Naive thymus-derived CD4-positive, alpha-beta T cell (primary cell): ENCODE measurements around the gene DUS1L. TPM values are rescaled to one million over a fixed set of nuclear protein-coding genes. Genes with fewer than 3 reads are reported as not detected.

ENCODE experiments used
- ATAC-seq: fragments of 150-1000 bp; cut with Tn5 transposase; 2 replicates; pipeline ENCODE4 v1.10.0; 2021; ENCODE audit warnings: mild to moderate bottlenecking, moderate library complexity
- CTCF ChIA-PET: fragments of 350-600 bp; sonication (Branson Sonifier 250); formaldehyde crosslinking; loops from one replicate; lab custom pipeline; 2021; ENCODE audit warnings: antibody characterized with exemption; lab: Charles Lee
- POLR2A ChIA-PET: fragments of 350-600 bp; sonication (Branson Sonifier 250); formaldehyde crosslinking; loops from one replicate; lab custom pipeline; 2021; ENCODE audit warnings: antibody characterized with exemption, inconsistent platforms; lab: Charles Lee
- DNase-seq, 9 donors: peaks; one replicate each; pipeline versions ENCODE4 v3.0.0 to v3.0.0-alpha.2; 2020 to 2022; ENCODE audit warnings: mixed read lengths in 1 of 9
- H3K27ac ChIP-seq: one replicate; pipeline ENCODE4 v1.7.0; 2013; ENCODE audit warnings: mild to moderate bottlenecking, low read depth, low read length, moderate library complexity
- H3K27me3 ChIP-seq, 2 donors: one replicate each; pipeline ENCODE4 v1.7.0; 2013; ENCODE audit warnings: low read length in 2 of 2, mild to moderate bottlenecking in 2 of 2, moderate library complexity in 2 of 2; ENCODE audit not compliant: control insufficient read depth in 2 of 2, insufficient read depth in 2 of 2
- H3K36me3 ChIP-seq, 3 experiments: 1 replicate in 2 of 3; 2 replicates in 1 of 3; pipeline ENCODE4 v1.7.0; 2013; ENCODE audit warnings: low read length in 3 of 3, mild to moderate bottlenecking in 3 of 3, moderate library complexity in 1 of 3; ENCODE audit not compliant: insufficient read depth in 3 of 3, control insufficient read depth in 2 of 3
- H3K4me1 ChIP-seq, 2 donors: one replicate each; pipeline ENCODE4 v1.7.0; 2013; ENCODE audit warnings: low read length in 2 of 2, mild to moderate bottlenecking in 2 of 2, moderate library complexity in 1 of 2; ENCODE audit not compliant: control insufficient read depth in 2 of 2, insufficient read depth in 2 of 2
- H3K4me3 ChIP-seq: 2 replicates; pipeline ENCODE4 v1.7.0; 2013; ENCODE audit warnings: mild to moderate bottlenecking, low read length
- H3K9me3 ChIP-seq, 3 experiments: 1 replicate in 2 of 3; 2 replicates in 1 of 3; pipeline ENCODE4 v1.7.0; 2013; ENCODE audit warnings: low read length in 3 of 3; ENCODE audit not compliant: control insufficient read depth in 2 of 3
- H3K27ac Mint-ChIP-seq, 9 donors: one replicate each; pipeline ENCODE4 v1.8.0; 2020 to 2022; ENCODE audit warnings: mixed read lengths in 9 of 9, mild to moderate bottlenecking in 8 of 9, moderate library complexity in 5 of 9, inconsistent platforms in 2 of 9
- H3K27me3 Mint-ChIP-seq, 5 donors: one replicate each; pipeline ENCODE4 v1.8.0; 2021 to 2022; ENCODE audit warnings: mixed read lengths in 5 of 5, mild to moderate bottlenecking in 1 of 5
- H3K36me3 Mint-ChIP-seq, 5 donors: one replicate each; pipeline ENCODE4 v1.8.0; 2020 to 2022; ENCODE audit warnings: mixed read lengths in 5 of 5, mild to moderate bottlenecking in 3 of 5, inconsistent platforms in 1 of 5
- H3K4me1 Mint-ChIP-seq, 7 donors: one replicate each; pipeline ENCODE4 v1.8.0; 2020 to 2022; ENCODE audit warnings: mixed read lengths in 7 of 7, mild to moderate bottlenecking in 3 of 7, inconsistent platforms in 1 of 7
- H3K4me3 Mint-ChIP-seq, 10 donors: one replicate each; pipeline ENCODE4 v1.8.0; 2020 to 2022; ENCODE audit warnings: mild to moderate bottlenecking in 10 of 10, mixed read lengths in 10 of 10, moderate library complexity in 6 of 10, inconsistent platforms in 2 of 10
- H3K9me3 Mint-ChIP-seq, 11 donors: one replicate each; pipeline ENCODE4 v1.8.0; 2020 to 2022; ENCODE audit warnings: mixed read lengths in 11 of 11, mild to moderate bottlenecking in 4 of 11, inconsistent platforms in 1 of 11, moderate library complexity in 1 of 11
- intact Hi-C, 2 donors: fragments of 100-400 bp; cut with micrococcal nuclease; formaldehyde crosslinking; loops; one replicate each; pipeline ENCODE4 v1.15.1; 2023
- polyA plus RNA-seq, 2 donors: library from polyadenylated mRNA; unstranded; fragments of 300-500 nt; fragmentation: Illumina TruSeq; gene quantifications; one replicate each; pipeline ENCODE4 v1.2.3, GENCODE V29; 2021
- total RNA-seq, 6 experiments: library from RNA in 5 of 6; stranded (reverse) in 5 of 6; gene quantifications; 1 replicate in 5 of 6; 2 replicates in 1 of 6; pipeline ENCODE4 v1.2.3 and lab custom pipeline; 2021 to 2026

DUS1L gene
- total and polyA plus RNA-seq, 7 experiments from 2014 or later, result 52.9 to 157 (median 143) TPM

GRCh38 chr17:82052638-82053059 lies 13.0 kb downstream of the DUS1L start:
- POLR2A ChIA-PET, result interaction anchor here (0.6 to 7.7 kb wide), 7 partner anchors 7 to 53 kb away, joined by 3 to 54 read pairs (median 4); partner anchors contain the start of genes DCXR and DUS1L
- Histone ChIP-seq H3K27me3 (no peaks in the 10 kb centered on the region), H3K36me3 (peaks cover 0 to 67% (median 10%) of the 10 kb centered on the region in 3 experiments), H3K4me1 (peaks cover 18 to 31% of the 10 kb centered on the region in 2 donors), H3K4me3 (peak overlapping the region; percentile 74), H3K9me3 (no peaks in the 10 kb centered on the region), H3K27ac (peak overlapping the region; percentile 72)
- intact Hi-C loops, result no loop called here
- Mint-ChIP-seq H3K36me3 (peaks cover 0 to 2% (median 0%) of the 10 kb centered on the region in 5 donors), H3K4me1 (peaks cover 1 to 28% (median 12%) of the 10 kb centered on the region in 7 donors), H3K27ac (peak overlapping the region in 4 of 9 donors; percentile 29 to 81 (median 56)), H3K9me3 (no peaks in the 10 kb centered on the region), H3K27me3 (no peaks in the 10 kb centered on the region), H3K4me3 (peak overlapping the region; percentile 60 to 85 (median 74))
- no peak for DNase-seq
- ATAC-seq, result no peak
- CTCF ChIA-PET, result interaction anchor here (0.6 kb wide), 1 partner anchor 67 kb away, joined by 9 read pairs; no protein-coding TSS in a partner anchor

GRCh38 chr17:82051776-82052637 lies 13.6 kb downstream of the DUS1L start, which contains the start of the genes GPS1 and RFNG:
Gene GPS1 (plus strand): TSS chr17:82051898. CDS start chr17:82051932, 34 bp downstream.
Gene RFNG (minus strand): TSS chr17:82051811. CDS start chr17:82051766, 45 bp downstream.
- Mint-ChIP-seq H3K4me1 (peaks cover 5 to 28% (median 13%) of the 10 kb centered on the region in 7 donors), H3K36me3 (peaks cover 0 to 6% (median 0%) of the 10 kb centered on the region in 5 donors), H3K9me3 (no peaks in the 10 kb centered on the region), H3K27me3 (no peaks in the 10 kb centered on the region), H3K4me3 (peak within 1 kb of the TSS; percentile 60 to 92 (median 86)), H3K27ac (peak within 1 kb of the TSS in 8 of 9 donors; percentile 51 to 91 (median 78))
- Histone ChIP-seq H3K9me3 (no peaks in the 10 kb centered on the region), H3K27me3 (no peaks in the 10 kb centered on the region), H3K36me3 (peaks cover 0 to 67% (median 10%) of the 10 kb centered on the region in 3 experiments), H3K27ac (peak within 1 kb of the TSS; percentile 72), H3K4me1 (peaks cover 18 to 31% of the 10 kb centered on the region in 2 donors), H3K4me3 (peak within 1 kb of the TSS; percentile 74)
- CTCF ChIA-PET, result interaction anchor here (0.6 kb wide), 1 partner anchor 68 kb away, joined by 9 read pairs; no protein-coding TSS in a partner anchor
- intact Hi-C loops, result loop anchor here (1.0 kb wide), 4 partner anchors 13 to 46 kb away; partner anchors contain the start of genes DCXR (in 2 of the 2), DUS1L (in 1 of the 2), FASN (in 1 of the 2) and LRRC45 (in 1 of the 2)
- POLR2A ChIA-PET, result interaction anchor here (0.6 to 7.7 kb wide), 7 partner anchors 8 to 54 kb away, joined by 3 to 54 read pairs (median 3); partner anchors contain the start of genes DCXR and DUS1L
- ATAC-seq (peak; percentile 91), DNase-seq (peak; percentile 68 to 87 (median 80))

DNA sequence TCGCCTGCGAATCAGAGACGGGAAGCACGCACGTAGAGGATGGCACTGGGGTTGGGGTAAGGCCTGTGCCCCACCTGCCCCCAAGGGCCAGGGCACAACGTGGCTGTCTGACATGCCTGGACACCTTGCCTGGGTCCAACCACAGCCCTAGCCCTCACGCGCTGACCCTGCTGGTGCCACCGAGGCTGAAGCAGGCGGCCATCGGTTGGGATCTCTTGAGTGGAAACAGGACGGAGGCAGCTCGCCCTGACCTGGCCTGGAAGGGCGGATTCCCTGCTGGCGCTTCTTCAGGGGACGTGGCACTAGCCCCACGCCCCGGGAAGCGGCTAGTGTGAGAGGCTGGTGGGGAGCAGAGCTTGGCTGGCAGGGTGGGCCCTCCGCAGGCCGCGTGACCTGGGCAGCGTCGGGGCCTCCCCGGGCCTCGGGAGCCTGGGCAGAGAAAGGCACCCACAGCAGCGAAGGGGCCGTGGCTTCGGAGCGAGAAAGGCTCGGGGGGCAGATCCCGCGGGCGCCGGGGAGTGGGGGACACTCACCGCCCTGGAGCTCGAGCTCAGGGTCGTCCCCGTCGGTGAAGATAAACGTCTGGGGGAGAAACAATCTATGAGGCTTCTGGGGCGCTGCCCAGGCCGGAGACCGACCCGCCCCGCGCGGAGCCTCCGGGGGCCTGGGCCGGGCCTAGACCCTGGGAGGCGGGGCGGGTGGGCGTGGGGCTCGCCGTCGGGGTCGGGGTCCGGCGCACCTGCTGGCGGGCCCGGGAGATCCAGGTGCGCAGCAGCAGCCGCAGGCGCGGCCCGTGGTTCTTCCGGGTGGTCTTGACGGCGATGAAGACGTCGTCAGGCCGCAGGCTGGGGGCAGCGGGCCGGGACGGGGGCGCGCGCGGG lies 14.6 kb downstream of the DUS1L start:
- DNase-seq (no peak), ATAC-seq (peak; percentile 28)
- POLR2A ChIA-PET, result interaction anchor here (1.0 to 7.7 kb wide), 3 partner anchors 14 to 76 kb away, joined by 3 to 54 read pairs (median 3); partner anchors contain the start of gene DUS1L
- Histone ChIP-seq H3K4me1 (peaks cover 18 to 31% of the 10 kb centered on the region in 2 donors), H3K4me3 (peak overlapping the region; percentile 39), H3K27me3 (no peaks in the 10 kb centered on the region), H3K27ac (peak overlapping the region; percentile 64), H3K9me3 (no peaks in the 10 kb centered on the region), H3K36me3 (peaks cover 0 to 64% (median 6%) of the 10 kb centered on the region in 3 experiments)
- intact Hi-C loops, result loop anchor here (1.0 kb wide), 4 partner anchors 14 to 47 kb away; partner anchors contain the start of genes DCXR (in 2 of the 2), DUS1L (in 1 of the 2), FASN (in 1 of the 2) and LRRC45 (in 1 of the 2)
- Mint-ChIP-seq H3K4me3 (peak overlapping the region; percentile 60 to 92 (median 86)), H3K4me1 (peaks cover 5 to 28% (median 13%) of the 10 kb centered on the region in 7 donors), H3K27ac (peak overlapping the region in 8 of 9 donors; percentile 51 to 91 (median 76)), H3K27me3 (no peaks in the 10 kb centered on the region), H3K9me3 (no peaks in the 10 kb centered on the region), H3K36me3 (peaks cover 0 to 9% (median 2%) of the 10 kb centered on the region in 5 donors)
- CTCF ChIA-PET, result interaction anchor here (1.2 kb wide), 1 partner anchor 13 kb away, joined by 6 read pairs; the partner anchor contains the start of gene DCXR

DNA sequence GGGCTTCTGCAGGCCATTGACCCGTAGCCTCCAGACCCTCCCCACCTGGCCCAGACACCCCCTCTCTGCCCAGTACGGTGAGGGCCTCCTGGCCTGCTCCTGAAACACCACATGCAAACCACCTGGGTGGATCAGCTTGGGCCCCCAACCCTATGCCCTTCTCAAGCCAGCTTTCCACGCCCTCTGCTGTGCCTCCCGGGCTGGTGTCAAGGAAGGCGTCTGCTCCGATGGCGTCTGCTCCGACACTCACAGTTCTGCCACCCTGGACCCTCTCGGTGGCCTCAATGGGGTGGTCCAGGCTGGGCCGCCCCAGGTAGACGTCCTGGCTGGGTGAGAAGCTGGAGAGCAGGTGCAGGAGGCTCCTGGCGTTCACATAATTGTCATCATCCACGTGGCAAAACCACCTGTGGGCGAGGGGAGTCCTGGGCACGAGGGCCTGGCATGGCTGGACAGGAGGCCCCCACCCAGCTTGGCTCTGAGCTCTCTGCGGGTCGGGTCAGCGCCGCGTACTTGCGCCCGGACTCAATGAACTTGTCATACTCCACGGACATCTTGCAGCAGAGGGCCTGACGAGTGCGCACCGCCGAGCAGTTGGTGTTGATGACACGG lies 15.3 kb downstream of the DUS1L start:
- H3K27ac ChIP-seq, result no peak overlapping the region
- peaks cover 0 to 56% (median 3%) of the 10 kb centered on the region in 3 experiments for H3K36me3 ChIP-seq
- POLR2A ChIA-PET, result interaction anchor here (1.1 to 7.7 kb wide), 2 partner anchors 15 to 77 kb away, joined by 3 to 54 read pairs; partner anchors contain the start of gene DUS1L
- Mint-ChIP-seq H3K27ac (peak overlapping the region in 8 of 9 donors; percentile 19 to 91 (median 71)), H3K4me3 (peak overlapping the region; percentile 60 to 92 (median 86)), H3K9me3 (no peaks in the 10 kb centered on the region), H3K4me1 (peaks cover 5 to 28% (median 13%) of the 10 kb centered on the region in 7 donors), H3K27me3 (no peaks in the 10 kb centered on the region), H3K36me3 (peaks cover 0 to 9% (median 2%) of the 10 kb centered on the region in 5 donors)
- peaks cover 18 to 31% of the 10 kb centered on the region in 2 donors for H3K4me1 ChIP-seq
- H3K9me3 ChIP-seq, result no peaks in the 10 kb centered on the region
- DNase-seq, result no peak
- intact Hi-C loops, result no loop called here
- no peak overlapping the region for H3K4me3 ChIP-seq
- no peak for ATAC-seq
- H3K27me3 ChIP-seq, result no peaks in the 10 kb centered on the region
- CTCF ChIA-PET, result interaction anchor here (1.2 kb wide), 1 partner anchor 12 kb away, joined by 6 read pairs; the partner anchor contains the start of gene DCXR

- H3K27me3 Mint-ChIP-seq, result no peaks in the 10 kb centered on the region
- no peaks in the 10 kb centered on the region for H3K9me3 Mint-ChIP-seq
- H3K4me1 ChIP-seq, result peaks cover 18 to 31% of the 10 kb centered on the region in 2 donors
- H3K4me1 Mint-ChIP-seq, result peaks cover 5 to 28% (median 13%) of the 10 kb centered on the region in 7 donors
- H3K4me3 Mint-ChIP-seq, result peak overlapping the region in 2 of 10 donors; percentile 85 to 92
- no peak overlapping the region for H3K4me3 ChIP-seq
- H3K36me3 ChIP-seq, result peaks cover 0 to 49% (median 3%) of the 10 kb centered on the region in 3 experiments
- no peaks in the 10 kb centered on the region for H3K9me3 ChIP-seq
- no peak overlapping the region for H3K27ac ChIP-seq
- intact Hi-C loops, result no loop called here
- H3K27ac Mint-ChIP-seq, result peak overlapping the region in 1 of 9 donors; percentile 62
- POLR2A ChIA-PET, result interaction anchor here (7.7 kb wide), 1 partner anchor 16 kb away, joined by 54 read pairs; the partner anchor contains the start of gene DUS1L
- ATAC-seq (no peak), DNase-seq (no peak)
- H3K36me3 Mint-ChIP-seq, result peaks cover 0 to 9% (median 2%) of the 10 kb centered on the region in 5 donors
- CTCF ChIA-PET, result no interaction called here
- H3K27me3 ChIP-seq, result no peaks in the 10 kb centered on the region
Observed at GRCh38 chr17:82049521-82049971, 16.1 kb downstream of the DUS1L start.
